Right atrium auricular region (tissue), 2 donors: ENCODE results near the gene CYBC1. TPM values are rescaled to one million over a fixed set of nuclear protein-coding genes. Genes with fewer than 3 reads are reported as not detected.
"Not testable (repeated sequence)": the region's sequence is repeated elsewhere in the genome, so short reads cannot be mapped to it uniquely, and the experiment has no call there.

Source experiments
- DNase-seq: peaks from one replicate; pipeline ENCODE4 v3.0.0-alpha.2; 2019; ENCODE audit warnings: low spot score
- H3K27ac ChIP-seq, 2 donors: fragments of 200-600 bp; sonication (generic); 1 replicate in 1 of 2; 2 replicates in 1 of 2; pipeline ENCODE4 v1.5.1; 2016 to 2019
- H3K27me3 ChIP-seq, 2 donors: fragments of 200-600 bp; sonication (generic); one replicate each; pipeline versions ENCODE4 v1.5.1 to v1.6.0; 2017 to 2019
- H3K36me3 ChIP-seq: fragments of 200-600 bp; sonication (generic); one replicate; pipeline ENCODE4 v1.5.1; 2016
- H3K4me1 ChIP-seq, 2 donors: fragments of 200-600 bp; sonication (generic); one replicate each; pipeline versions ENCODE4 v1.5.1 to v1.6.0; 2017 to 2019
- H3K4me3 ChIP-seq, 2 donors: fragments of 200-600 bp; sonication (generic); 1 replicate in 1 of 2; 2 replicates in 1 of 2; pipeline ENCODE4 v1.5.1; 2017 to 2019; ENCODE audit warnings: mild to moderate bottlenecking in 1 of 2, moderate library complexity in 1 of 2
- H3K9me3 ChIP-seq, 2 donors: fragments of 200-600 bp; sonication (generic); one replicate each; pipeline ENCODE4 v1.5.1; 2019
- total RNA-seq, 2 donors: library from RNA; depleted of rRNA; stranded (reverse); fragments of >200 nt; gene quantifications; one replicate each; pipeline ENCODE4 v1.1.0, GENCODE V29; 2016
- TF ChIP-seq, protein P1 (sequence below), 2 donors: fragments of 200-600 bp; sonication (generic); IDR thresholded peaks; one replicate each; pipeline ENCODE4 v1.5.1; 2019; ENCODE audit warnings: antibody characterized with exemption in 2 of 2

The CYBC1 gene
- total RNA-seq, 2 donors from 2014 or later: 14.9 to 34.9 TPM

DNA sequence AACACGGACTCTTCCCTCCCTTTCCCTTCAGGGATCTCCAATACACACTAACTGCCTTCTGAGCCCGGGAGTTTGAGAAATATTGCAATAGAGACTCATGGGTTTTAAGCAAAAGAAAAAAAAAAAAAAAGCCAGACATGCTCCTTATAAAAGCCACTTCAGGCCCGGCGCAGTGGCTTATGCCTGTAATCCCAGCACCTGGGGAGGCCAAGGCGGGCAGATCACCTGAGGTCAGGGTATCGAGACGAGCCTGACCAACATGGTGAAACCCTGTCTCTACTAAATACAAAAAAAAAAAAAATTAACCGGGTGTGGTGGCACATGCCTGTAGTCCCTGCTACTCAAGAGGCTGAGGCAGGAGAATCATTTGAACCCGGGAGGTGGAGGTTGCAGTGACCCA is 34.8 kb downstream of the CYBC1 start:
- no peaks in the 10 kb centered on the region for H3K27me3 ChIP-seq
- TF ChIP-seq, protein P1, sequence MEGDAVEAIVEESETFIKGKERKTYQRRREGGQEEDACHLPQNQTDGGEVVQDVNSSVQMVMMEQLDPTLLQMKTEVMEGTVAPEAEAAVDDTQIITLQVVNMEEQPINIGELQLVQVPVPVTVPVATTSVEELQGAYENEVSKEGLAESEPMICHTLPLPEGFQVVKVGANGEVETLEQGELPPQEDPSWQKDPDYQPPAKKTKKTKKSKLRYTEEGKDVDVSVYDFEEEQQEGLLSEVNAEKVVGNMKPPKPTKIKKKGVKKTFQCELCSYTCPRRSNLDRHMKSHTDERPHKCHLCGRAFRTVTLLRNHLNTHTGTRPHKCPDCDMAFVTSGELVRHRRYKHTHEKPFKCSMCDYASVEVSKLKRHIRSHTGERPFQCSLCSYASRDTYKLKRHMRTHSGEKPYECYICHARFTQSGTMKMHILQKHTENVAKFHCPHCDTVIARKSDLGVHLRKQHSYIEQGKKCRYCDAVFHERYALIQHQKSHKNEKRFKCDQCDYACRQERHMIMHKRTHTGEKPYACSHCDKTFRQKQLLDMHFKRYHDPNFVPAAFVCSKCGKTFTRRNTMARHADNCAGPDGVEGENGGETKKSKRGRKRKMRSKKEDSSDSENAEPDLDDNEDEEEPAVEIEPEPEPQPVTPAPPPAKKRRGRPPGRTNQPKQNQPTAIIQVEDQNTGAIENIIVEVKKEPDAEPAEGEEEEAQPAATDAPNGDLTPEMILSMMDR (IDR thresholded peaks at IDR 0.05): no peak
- no peak for DNase-seq

DNA sequence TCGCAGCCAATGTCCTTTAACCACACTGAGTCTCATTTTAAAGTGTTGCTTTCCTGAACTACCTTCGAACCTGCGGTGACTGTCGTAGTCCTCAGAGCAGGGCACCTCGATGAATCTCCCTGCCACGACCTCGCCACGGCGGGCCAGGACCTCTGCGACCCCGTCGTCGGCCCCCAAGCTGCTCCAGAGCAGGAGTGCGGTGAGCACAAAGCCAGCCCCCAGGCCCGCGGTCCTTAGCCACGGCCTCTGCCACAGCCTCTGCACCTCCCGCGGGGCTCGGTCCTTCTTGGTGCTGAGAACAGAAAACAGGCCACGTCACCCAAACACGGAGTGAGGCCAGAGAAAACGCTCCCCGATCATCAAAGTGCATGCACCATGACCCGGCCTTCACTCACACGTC is 35.2 kb downstream of the CYBC1 start:
- H3K27me3 ChIP-seq: no peaks in the 10 kb centered on the region
- TF ChIP-seq, protein P1 (IDR thresholded peaks at IDR 0.05): no peak
- H3K4me1 ChIP-seq: peaks cover 0 to 25% of the 10 kb centered on the region in 2 donors
- H3K4me3 ChIP-seq: no peak overlapping the region
- H3K27ac ChIP-seq: no peak overlapping the region
- no peaks in the 10 kb centered on the region for H3K36me3 ChIP-seq
- DNase-seq: no peak
- no peaks in the 10 kb centered on the region for H3K9me3 ChIP-seq

More for the DNA sequence above, 34.8 kb downstream of the CYBC1 start:
- no peaks in the 10 kb centered on the region for H3K9me3 ChIP-seq
- H3K4me1 ChIP-seq: peaks cover 0 to 25% of the 10 kb centered on the region in 2 donors
- no peak overlapping the region for H3K27ac ChIP-seq
- H3K36me3 ChIP-seq: no peaks in the 10 kb centered on the region
- no peak overlapping the region for H3K4me3 ChIP-seq

DNA sequence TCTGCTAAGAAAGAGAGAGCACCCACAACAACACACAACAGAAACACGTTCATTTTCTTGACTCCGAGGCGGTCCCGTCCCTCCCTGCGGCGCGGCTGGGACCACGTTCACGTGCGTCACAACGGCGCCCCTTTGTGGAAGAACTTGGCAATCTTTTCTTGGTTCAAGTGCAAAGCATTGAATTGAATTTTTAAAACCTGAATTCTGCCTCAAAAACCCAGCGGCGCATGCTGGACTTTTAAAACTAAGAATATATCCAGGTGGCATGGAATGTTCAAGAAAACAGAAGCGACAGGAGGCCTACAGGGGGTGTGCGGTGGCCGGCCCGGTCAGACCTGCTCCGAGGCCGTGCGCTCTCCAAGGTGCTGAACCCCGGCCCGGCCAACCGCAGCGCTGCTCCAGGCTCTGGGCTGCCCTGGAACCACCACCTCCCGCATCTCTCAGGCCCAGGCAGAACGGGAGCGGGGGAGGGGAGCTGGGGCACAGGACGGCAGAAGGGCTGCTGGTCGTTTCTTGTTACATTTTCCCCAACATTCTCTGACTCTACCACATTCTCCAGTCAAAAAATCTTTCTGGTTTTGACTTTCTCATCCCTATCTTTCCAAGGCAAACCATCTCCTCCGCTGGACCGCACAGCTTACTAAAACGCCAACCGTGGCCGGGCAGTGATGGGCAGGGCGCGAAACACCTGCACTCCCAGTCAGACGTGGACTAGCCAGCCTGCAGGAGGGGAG is 35.8 kb downstream of the CYBC1 start:
- peak; percentile 66 for DNase-seq
- TF ChIP-seq, protein P1 (IDR thresholded peaks at IDR 0.05): peak; percentile 43 to 85
- H3K9me3 ChIP-seq: no peaks in the 10 kb centered on the region
- H3K36me3 ChIP-seq: no peaks in the 10 kb centered on the region
- H3K27me3 ChIP-seq: no peaks in the 10 kb centered on the region
- H3K4me1 ChIP-seq: peaks cover 0 to 23% of the 10 kb centered on the region in 2 donors
- no peak overlapping the region for H3K27ac ChIP-seq
- H3K4me3 ChIP-seq: no peak overlapping the region

DNA sequence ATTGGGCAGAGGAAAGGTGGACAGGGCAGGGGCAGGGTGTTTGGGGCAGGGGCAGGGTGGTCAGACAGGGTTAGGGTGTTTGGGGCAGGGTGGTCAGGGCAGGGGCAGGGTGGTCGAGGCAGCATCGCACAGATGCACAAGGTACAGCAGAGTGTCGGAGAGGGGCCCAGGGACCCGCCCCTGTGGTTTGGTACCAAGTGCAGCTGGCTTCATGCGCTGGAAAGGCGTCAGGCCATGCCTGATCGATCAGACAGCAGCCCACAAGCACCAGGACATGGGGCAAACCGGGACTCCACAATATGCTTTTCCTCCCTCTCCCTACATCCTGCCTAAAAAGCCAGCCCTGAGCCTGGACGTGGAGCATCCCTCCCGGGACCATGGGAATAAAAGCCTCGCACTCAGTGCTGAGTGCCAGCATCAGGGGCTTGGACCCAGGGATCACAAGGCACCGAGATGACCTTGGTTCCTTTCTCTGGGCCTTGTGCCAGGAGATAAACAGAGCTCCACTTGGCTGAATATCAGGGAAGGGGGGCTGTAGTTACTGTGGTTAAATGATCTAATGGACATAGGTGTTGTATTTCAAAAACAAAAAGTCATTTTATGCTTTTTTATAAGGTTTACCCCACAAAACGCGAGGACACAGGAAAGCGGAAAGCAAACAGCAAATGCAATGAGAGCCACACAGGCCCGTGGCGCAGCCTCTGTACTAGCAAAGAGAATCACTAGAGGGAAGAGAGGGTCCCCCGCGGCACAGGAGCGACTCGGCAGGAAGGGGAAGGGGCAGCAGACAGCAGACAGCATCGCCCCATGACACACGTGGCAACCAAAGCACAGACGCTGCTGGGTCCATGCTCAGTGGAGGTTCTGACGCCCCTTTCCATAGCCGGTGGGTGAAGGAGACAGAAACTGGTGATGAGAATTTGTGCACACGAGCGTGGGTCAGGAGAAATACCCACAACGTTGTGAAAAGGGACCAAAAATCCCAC is 37.7 kb downstream of the CYBC1 start:
- TF ChIP-seq, protein P1 (IDR thresholded peaks at IDR 0.05): no peak
- DNase-seq: no peak
- H3K9me3 ChIP-seq: no peaks in the 10 kb centered on the region
- H3K4me3 ChIP-seq: no peak overlapping the region
- H3K4me1 ChIP-seq: peaks cover 0 to 10% of the 10 kb centered on the region in 2 donors
- no peak overlapping the region for H3K27ac ChIP-seq
- H3K36me3 ChIP-seq: no peaks in the 10 kb centered on the region
- H3K27me3 ChIP-seq: no peaks in the 10 kb centered on the region

DNA sequence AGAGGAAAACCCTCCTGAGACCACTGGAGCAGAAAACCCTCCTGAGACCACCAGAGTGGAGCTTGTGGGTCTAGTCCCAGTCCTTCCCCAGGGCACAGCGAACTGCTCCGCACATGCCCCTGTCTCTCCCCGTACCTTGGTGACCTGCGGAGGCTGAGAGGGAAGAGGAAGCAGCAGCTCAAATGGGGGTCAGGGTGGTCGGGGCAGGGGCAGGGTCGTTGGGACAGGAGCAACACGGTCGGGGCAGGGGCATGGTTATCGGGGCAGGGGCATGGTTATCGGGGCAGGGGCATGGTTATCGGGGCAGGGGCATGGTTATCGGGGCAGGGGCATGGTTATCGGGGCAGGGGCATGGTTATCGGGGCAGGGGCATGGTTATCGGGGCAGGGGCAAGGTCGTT is 38.5 kb downstream of the CYBC1 start:
- DNase-seq, H3K27me3 ChIP-seq, H3K4me3 ChIP-seq, H3K4me1 ChIP-seq, H3K9me3 ChIP-seq, H3K27ac ChIP-seq, H3K36me3 ChIP-seq: not testable (repeated sequence)
